GM23338 (cell line): ENCODE measurements around the gene SYNE1. TPM values are rescaled to one million over a fixed set of nuclear protein-coding genes. Genes with fewer than 3 reads are reported as not detected.

ENCODE experiments used
- ATAC-seq: fragments of 200-7000 bp; cut with Tn5 transposase; 3 replicates; pipeline ENCODE4 v1.9.1; 2020
- DNase-seq: peaks from one replicate; pipeline ENCODE4 v3.0.0-alpha.2; 2015; ENCODE audit warnings: low spot score
- H2AFZ ChIP-seq: fragments of 200-600 bp; sonication (generic); 2 replicates; pipeline ENCODE4 v1.8.0; 2016; ENCODE audit warnings: antibody characterized with exemption, mild to moderate bottlenecking, moderate library complexity
- H3F3A ChIP-seq: fragments of 200-600 bp; sonication (generic); replicated peaks from 2 replicates; pipeline ENCODE4 v1.8.0; 2017; ENCODE audit warnings: antibody characterized with exemption, mixed run types, low read depth
- H3K27ac ChIP-seq: fragments of 200-600 bp; sonication (generic); 2 replicates; pipeline ENCODE4 v1.6.1; 2016; ENCODE audit warnings: low read depth
- H3K27me3 ChIP-seq: fragments of 200-600 bp; sonication (generic); 2 replicates; pipeline ENCODE4 v1.8.0; 2016; ENCODE audit warnings: mild to moderate bottlenecking, mixed run types, moderate library complexity; ENCODE audit not compliant: insufficient read depth
- H3K36me3 ChIP-seq: fragments of 200-600 bp; sonication (generic); 2 replicates; pipeline ENCODE4 v1.8.0; 2016; ENCODE audit warnings: mild to moderate bottlenecking; ENCODE audit not compliant: insufficient read depth
- H3K4me1 ChIP-seq: fragments of 200-600 bp; sonication (generic); 2 replicates; pipeline ENCODE4 v1.8.0; 2016; ENCODE audit warnings: mild to moderate bottlenecking, moderate library complexity; ENCODE audit not compliant: insufficient read depth
- H3K4me2 ChIP-seq: fragments of 200-600 bp; sonication (generic); 2 replicates; pipeline ENCODE4 v1.7.1; 2017; ENCODE audit warnings: mixed run types
- H3K4me3 ChIP-seq: fragments of 200-600 bp; sonication (generic); 2 replicates; pipeline ENCODE4 v1.6.1; 2016; ENCODE audit warnings: mixed run types
- H3K79me2 ChIP-seq: fragments of 200-600 bp; sonication (generic); replicated peaks from 2 replicates; pipeline ENCODE4 v1.8.0; 2017; ENCODE audit warnings: mild to moderate bottlenecking; ENCODE audit not compliant: insufficient read depth
- H3K9me2 ChIP-seq: fragments of 200-600 bp; sonication (generic); 2 replicates; pipeline ENCODE4 v1.8.0; 2017; ENCODE audit not compliant: insufficient read depth
- H4K20me1 ChIP-seq: fragments of 200-600 bp; sonication (generic); replicated peaks from 2 replicates; pipeline ENCODE4 v1.8.0; 2017; ENCODE audit warnings: mild to moderate bottlenecking; ENCODE audit not compliant: insufficient read depth
- H3K27ac Mint-ChIP-seq: 2 replicates; pipeline ENCODE4 v1.8.0; 2020; ENCODE audit warnings: inconsistent platforms, mild to moderate bottlenecking, moderate library complexity, mixed read lengths
- H3K27me3 Mint-ChIP-seq: 3 replicates; pipeline ENCODE4 v1.8.0; 2022; ENCODE audit warnings: low read depth, mild to moderate bottlenecking, moderate library complexity, mixed read lengths, inconsistent platforms; ENCODE audit not compliant: insufficient read depth, poor library complexity
- H3K36me3 Mint-ChIP-seq: 3 replicates; pipeline ENCODE4 v1.8.0; 2021; ENCODE audit warnings: low read depth, mild to moderate bottlenecking, inconsistent platforms, moderate library complexity, mixed read lengths
- H3K4me1 Mint-ChIP-seq: 3 replicates; pipeline ENCODE4 v1.8.0; 2020; ENCODE audit warnings: mild to moderate bottlenecking, inconsistent platforms, mixed read lengths
- H3K4me3 Mint-ChIP-seq: 3 replicates; pipeline ENCODE4 v1.8.0; 2021; ENCODE audit warnings: moderate library complexity, mild to moderate bottlenecking, inconsistent platforms, mixed read lengths
- H3K9me3 Mint-ChIP-seq: 3 replicates; pipeline ENCODE4 v1.8.0; 2020; ENCODE audit warnings: moderate library complexity, mild to moderate bottlenecking, inconsistent platforms, mixed read lengths
- CREB1 ChIP-seq: fragments of 250-450 bp; sonication (Bioruptor Pico); IDR thresholded peaks from 2 replicates; pipeline ENCODE4 v1.5.0; 2020; ENCODE audit warnings: low read depth, mild to moderate bottlenecking, moderate library complexity
- EZH2 ChIP-seq: fragments of 200-600 bp; sonication (generic); IDR thresholded peaks from one replicate; pipeline ENCODE4 v1.8.0; 2017; ENCODE audit warnings: antibody characterized with exemption, mild to moderate bottlenecking, low read depth; ENCODE audit not compliant: unreplicated experiment
- EZH2phosphoT487 ChIP-seq: fragments of 200-600 bp; sonication (generic); IDR thresholded peaks from one replicate; pipeline ENCODE4 v1.8.1; 2018; ENCODE audit warnings: antibody characterized with exemption; ENCODE audit not compliant: unreplicated experiment
- JUNB ChIP-seq: IDR thresholded peaks from one replicate; pipeline ENCODE4 v1.6.1; 2016; ENCODE audit warnings: antibody characterized with exemption; ENCODE audit not compliant: unreplicated experiment
- NANOG ChIP-seq: IDR thresholded peaks from 2 replicates; pipeline ENCODE4 v1.6.1; 2016; ENCODE audit warnings: antibody characterized with exemption, borderline replicate concordance
- POLR2AphosphoS5 ChIP-seq: IDR thresholded peaks from 2 replicates; pipeline ENCODE4 v1.6.1; 2016; ENCODE audit warnings: antibody characterized with exemption, low read depth
- STAT1 ChIP-seq: IDR thresholded peaks from one replicate; pipeline ENCODE4 v1.6.1; 2016; ENCODE audit warnings: antibody characterized with exemption; ENCODE audit not compliant: unreplicated experiment
- ZNF114 ChIP-seq: fragments of 250-450 bp; sonication (Bioruptor Pico); IDR thresholded peaks from 2 replicates; pipeline ENCODE4 v1.5.0; 2020; ENCODE audit warnings: mild to moderate bottlenecking, moderate library complexity
- polyA plus RNA-seq: library from polyadenylated mRNA; unstranded; fragments of >200 nt; fragmentation: Nextera tagmentation; extraction: Ambion mirVana; gene quantifications from 2 replicates; pipeline ENCODE4 v1.2.1, GENCODE V29; 2016
- total RNA-seq: library from RNA; depleted of rRNA; stranded (reverse); fragments of >200 nt; shearing (Covaris generic); gene quantifications from 2 replicates; pipeline ENCODE4 v1.2.3, GENCODE V29; 2014
- TF ChIP-seq, protein P1 (sequence below), 2 experiments: fragments of 200-600 bp in 1 of 2; sonication (generic) in 1 of 2; conservative IDR thresholded peaks; 2 replicates each; pipeline versions ENCODE4 v1.5.1 to v1.6.1; 2016 to 2017; ENCODE audit warnings: antibody characterized with exemption in 2 of 2, low read depth in 2 of 2, mild to moderate bottlenecking in 2 of 2, moderate library complexity in 1 of 2
- TF ChIP-seq, protein P2 (sequence below): IDR thresholded peaks from one replicate; pipeline ENCODE4 v1.6.1; 2018; ENCODE audit warnings: antibody characterized with exemption; ENCODE audit not compliant: unreplicated experiment
- TF ChIP-seq, protein P3 (sequence below): IDR thresholded peaks from 2 replicates; pipeline ENCODE4 v1.6.1; 2016; ENCODE audit warnings: antibody characterized with exemption

Gene SYNE1
- total and polyA plus RNA-seq, 2 experiments from 2014 or later = 3.9 to 13.6 TPM

DNA sequence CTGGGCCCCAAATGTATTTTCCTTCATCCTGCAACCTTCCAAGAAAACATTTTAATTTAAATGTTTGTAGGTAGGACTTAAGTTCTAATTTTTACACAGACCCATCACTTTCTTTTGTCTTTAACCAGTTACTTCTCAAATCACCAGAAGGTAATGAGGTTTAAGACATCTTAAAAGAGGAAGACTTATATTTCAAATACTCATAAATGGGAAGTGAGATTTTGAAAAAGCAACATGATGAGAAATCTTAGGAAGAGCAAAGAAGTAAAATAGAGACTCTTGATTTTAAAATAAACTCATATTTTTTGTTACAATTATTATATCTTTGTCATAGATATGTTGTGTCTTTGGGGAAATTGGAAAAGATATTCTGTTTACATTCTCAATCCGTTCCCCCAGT lies 82.3 kb downstream of the SYNE1 start:
- Histone ChIP-seq H3K36me3 (no peaks in the 10 kb centered on the region), H3F3A (no peaks in the 10 kb centered on the region), H3K4me3 (no peak overlapping the region), H3K9me2 (no peaks in the 10 kb centered on the region), H3K4me2 (no peak overlapping the region), H2AFZ (no peak overlapping the region), H3K27me3 (no peaks in the 10 kb centered on the region), H3K27ac (no peak overlapping the region), H3K79me2 (no peaks in the 10 kb centered on the region), H4K20me1 (no peaks in the 10 kb centered on the region), H3K4me1 (no peaks in the 10 kb centered on the region)
- no peak for DNase-seq
- Mint-ChIP-seq H3K9me3 (peaks cover 11% of the 10 kb centered on the region; the same call in 2 of the 3 replicates), H3K27me3 (no peaks in the 10 kb centered on the region), H3K36me3 (no peaks in the 10 kb centered on the region), H3K27ac (no peak overlapping the region), H3K4me1 (no peaks in the 10 kb centered on the region), H3K4me3 (no peak overlapping the region)
- ATAC-seq = no peak
- no peak for TF ChIP-seq EZH2

DNA sequence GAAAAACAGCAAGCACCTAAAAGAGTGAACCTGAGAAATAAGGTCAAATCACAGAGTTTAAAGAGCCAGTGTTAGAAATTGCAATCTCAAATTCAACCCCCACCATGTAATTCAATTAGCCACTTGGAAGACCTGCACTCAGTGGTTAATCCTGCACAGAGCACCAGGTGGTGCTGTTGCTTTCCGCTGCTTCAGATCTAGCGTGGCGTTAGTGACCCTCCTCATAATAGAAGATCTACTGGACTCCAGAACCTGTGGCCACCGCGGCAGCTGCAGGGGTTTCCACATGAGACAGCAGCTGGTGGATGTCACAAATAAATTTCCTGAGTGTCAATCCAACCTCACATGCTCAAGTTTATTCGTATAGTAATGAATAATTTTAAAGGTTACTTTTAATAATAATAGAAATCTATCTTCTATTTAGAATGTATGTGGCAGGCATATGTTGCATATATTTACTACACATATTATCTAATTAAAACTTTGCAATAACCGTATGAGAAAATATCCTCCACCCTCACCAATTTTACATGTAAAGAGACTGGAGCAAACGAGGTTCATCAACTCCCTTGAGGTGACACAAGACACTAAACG lies 84.4 kb downstream of the SYNE1 start:
- TF ChIP-seq, protein P1, sequence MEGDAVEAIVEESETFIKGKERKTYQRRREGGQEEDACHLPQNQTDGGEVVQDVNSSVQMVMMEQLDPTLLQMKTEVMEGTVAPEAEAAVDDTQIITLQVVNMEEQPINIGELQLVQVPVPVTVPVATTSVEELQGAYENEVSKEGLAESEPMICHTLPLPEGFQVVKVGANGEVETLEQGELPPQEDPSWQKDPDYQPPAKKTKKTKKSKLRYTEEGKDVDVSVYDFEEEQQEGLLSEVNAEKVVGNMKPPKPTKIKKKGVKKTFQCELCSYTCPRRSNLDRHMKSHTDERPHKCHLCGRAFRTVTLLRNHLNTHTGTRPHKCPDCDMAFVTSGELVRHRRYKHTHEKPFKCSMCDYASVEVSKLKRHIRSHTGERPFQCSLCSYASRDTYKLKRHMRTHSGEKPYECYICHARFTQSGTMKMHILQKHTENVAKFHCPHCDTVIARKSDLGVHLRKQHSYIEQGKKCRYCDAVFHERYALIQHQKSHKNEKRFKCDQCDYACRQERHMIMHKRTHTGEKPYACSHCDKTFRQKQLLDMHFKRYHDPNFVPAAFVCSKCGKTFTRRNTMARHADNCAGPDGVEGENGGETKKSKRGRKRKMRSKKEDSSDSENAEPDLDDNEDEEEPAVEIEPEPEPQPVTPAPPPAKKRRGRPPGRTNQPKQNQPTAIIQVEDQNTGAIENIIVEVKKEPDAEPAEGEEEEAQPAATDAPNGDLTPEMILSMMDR (conservative IDR thresholded peaks at IDR 0.05; ENCODE audit: low read depth in 2 of 2) = peak; percentile 83 to 95
- no peak for TF ChIP-seq ZNF114
- H3K27me3 ChIP-seq = no peaks in the 10 kb centered on the region
- H3K79me2 ChIP-seq = no peaks in the 10 kb centered on the region
- DNase-seq = peak; percentile 88
- Mint-ChIP-seq H3K27me3 (no peaks in the 10 kb centered on the region), H3K9me3 (peaks cover 11% of the 10 kb centered on the region; the same call in 2 of the 3 replicates), H3K27ac (no peak overlapping the region; the same call in 1 of the 2 replicates), H3K36me3 (no peaks in the 10 kb centered on the region), H3K4me3 (no peak overlapping the region), H3K4me1 (no peaks in the 10 kb centered on the region)
- ATAC-seq = peak; percentile 99
- no peak overlapping the region for H3K4me2 ChIP-seq
- H4K20me1 ChIP-seq = no peaks in the 10 kb centered on the region
- H3K4me1 ChIP-seq = no peaks in the 10 kb centered on the region
- H3F3A ChIP-seq = no peaks in the 10 kb centered on the region
- no peak overlapping the region for H3K27ac ChIP-seq
- no peak overlapping the region for H3K4me3 ChIP-seq
- no peaks in the 10 kb centered on the region for H3K9me2 ChIP-seq
- no peak overlapping the region for H2AFZ ChIP-seq
- H3K36me3 ChIP-seq = no peaks in the 10 kb centered on the region

DNA sequence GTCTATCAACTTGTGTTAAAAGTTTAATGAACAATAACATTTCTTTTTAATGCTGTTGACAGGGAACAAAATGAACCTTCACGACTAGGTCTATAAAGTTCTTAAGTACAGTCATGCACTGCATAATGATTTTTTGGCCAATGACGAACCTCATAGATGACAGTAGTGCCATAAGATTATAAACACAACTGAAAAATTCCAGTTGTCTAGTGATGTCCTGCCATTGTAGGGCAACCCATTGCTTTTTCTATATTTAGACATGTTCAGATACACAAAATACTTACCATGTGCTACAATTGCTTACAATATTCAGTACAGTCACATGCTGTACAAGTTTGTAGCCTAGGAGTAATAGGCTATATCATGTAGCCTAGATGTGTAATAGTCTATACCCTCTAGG lies 93.6 kb downstream of the SYNE1 start:
- Mint-ChIP-seq H3K27ac (no peak overlapping the region), H3K27me3 (no peaks in the 10 kb centered on the region), H3K4me1 (no peaks in the 10 kb centered on the region), H3K4me3 (no peak overlapping the region), H3K9me3 (no peaks in the 10 kb centered on the region), H3K36me3 (no peaks in the 10 kb centered on the region)
- H3K79me2 ChIP-seq = no peaks in the 10 kb centered on the region
- H3K9me2 ChIP-seq = no peaks in the 10 kb centered on the region
- ATAC-seq (no peak), DNase-seq (no peak)
- no peaks in the 10 kb centered on the region for H4K20me1 ChIP-seq
- no peak overlapping the region for H3K4me3 ChIP-seq
- H3F3A ChIP-seq = no peaks in the 10 kb centered on the region
- TF ChIP-seq STAT1 (no peak), JUNB (no peak), NANOG (no peak), POLR2AphosphoS5 (no peak), EZH2phosphoT487 (no peak), EZH2 (no peak), CREB1 (no peak)
- TF ChIP-seq, protein P2, sequence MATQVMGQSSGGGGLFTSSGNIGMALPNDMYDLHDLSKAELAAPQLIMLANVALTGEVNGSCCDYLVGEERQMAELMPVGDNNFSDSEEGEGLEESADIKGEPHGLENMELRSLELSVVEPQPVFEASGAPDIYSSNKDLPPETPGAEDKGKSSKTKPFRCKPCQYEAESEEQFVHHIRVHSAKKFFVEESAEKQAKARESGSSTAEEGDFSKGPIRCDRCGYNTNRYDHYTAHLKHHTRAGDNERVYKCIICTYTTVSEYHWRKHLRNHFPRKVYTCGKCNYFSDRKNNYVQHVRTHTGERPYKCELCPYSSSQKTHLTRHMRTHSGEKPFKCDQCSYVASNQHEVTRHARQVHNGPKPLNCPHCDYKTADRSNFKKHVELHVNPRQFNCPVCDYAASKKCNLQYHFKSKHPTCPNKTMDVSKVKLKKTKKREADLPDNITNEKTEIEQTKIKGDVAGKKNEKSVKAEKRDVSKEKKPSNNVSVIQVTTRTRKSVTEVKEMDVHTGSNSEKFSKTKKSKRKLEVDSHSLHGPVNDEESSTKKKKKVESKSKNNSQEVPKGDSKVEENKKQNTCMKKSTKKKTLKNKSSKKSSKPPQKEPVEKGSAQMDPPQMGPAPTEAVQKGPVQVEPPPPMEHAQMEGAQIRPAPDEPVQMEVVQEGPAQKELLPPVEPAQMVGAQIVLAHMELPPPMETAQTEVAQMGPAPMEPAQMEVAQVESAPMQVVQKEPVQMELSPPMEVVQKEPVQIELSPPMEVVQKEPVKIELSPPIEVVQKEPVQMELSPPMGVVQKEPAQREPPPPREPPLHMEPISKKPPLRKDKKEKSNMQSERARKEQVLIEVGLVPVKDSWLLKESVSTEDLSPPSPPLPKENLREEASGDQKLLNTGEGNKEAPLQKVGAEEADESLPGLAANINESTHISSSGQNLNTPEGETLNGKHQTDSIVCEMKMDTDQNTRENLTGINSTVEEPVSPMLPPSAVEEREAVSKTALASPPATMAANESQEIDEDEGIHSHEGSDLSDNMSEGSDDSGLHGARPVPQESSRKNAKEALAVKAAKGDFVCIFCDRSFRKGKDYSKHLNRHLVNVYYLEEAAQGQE = no peak
- TF ChIP-seq, protein P1 (conservative IDR thresholded peaks at IDR 0.05; ENCODE audit: low read depth in 2 of 2) = no peak
- TF ChIP-seq, protein P3, sequence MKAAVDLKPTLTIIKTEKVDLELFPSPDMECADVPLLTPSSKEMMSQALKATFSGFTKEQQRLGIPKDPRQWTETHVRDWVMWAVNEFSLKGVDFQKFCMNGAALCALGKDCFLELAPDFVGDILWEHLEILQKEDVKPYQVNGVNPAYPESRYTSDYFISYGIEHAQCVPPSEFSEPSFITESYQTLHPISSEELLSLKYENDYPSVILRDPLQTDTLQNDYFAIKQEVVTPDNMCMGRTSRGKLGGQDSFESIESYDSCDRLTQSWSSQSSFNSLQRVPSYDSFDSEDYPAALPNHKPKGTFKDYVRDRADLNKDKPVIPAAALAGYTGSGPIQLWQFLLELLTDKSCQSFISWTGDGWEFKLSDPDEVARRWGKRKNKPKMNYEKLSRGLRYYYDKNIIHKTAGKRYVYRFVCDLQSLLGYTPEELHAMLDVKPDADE = no peak
- no peak overlapping the region for H2AFZ ChIP-seq
- H3K4me2 ChIP-seq = no peak overlapping the region
- H3K27ac ChIP-seq = no peak overlapping the region
- no peaks in the 10 kb centered on the region for H3K36me3 ChIP-seq
- no peaks in the 10 kb centered on the region for H3K27me3 ChIP-seq
- H3K4me1 ChIP-seq = no peaks in the 10 kb centered on the region
